Prostate gland (tissue), 2 donors: ENCODE results near the gene PRPF31.
"Not testable (repeated sequence)": the region's sequence is repeated elsewhere in the genome, so short reads cannot be mapped to it uniquely, and the experiment has no call there.

Experiments
- CTCF ChIP-seq, 4 experiments: fragments of 200-600 bp in 2 of 4; fragments of 450-650 bp in 2 of 4; sonication (generic) in 2 of 4; IDR thresholded peaks; 1 replicate in 3 of 4; 2 replicates in 1 of 4; pipeline ENCODE4 v1.5.1; 2016 to 2019; ENCODE audit warnings: antibody characterized with exemption in 4 of 4, mild to moderate bottlenecking in 2 of 4, moderate library complexity in 2 of 4
- POLR2A ChIP-seq: fragments of 450-650 bp; IDR thresholded peaks from one replicate; pipeline ENCODE4 v1.6.1; 2016; ENCODE audit warnings: antibody characterized with exemption, mild to moderate bottlenecking

- not testable (repeated sequence) for TF ChIP-seq POLR2A; CTCF (IDR thresholded peaks at IDR 0.05)
These were observed 19.5 kb upstream of the PRPF31 start for GRCh38 chr19:54095859-54096616.
